ENCODE data around the gene FNIP1.
"Not testable (repeated sequence)": the region's sequence is repeated elsewhere in the genome, so short reads cannot be mapped to it uniquely, and the experiment has no call there.

FNIP1 gene

DNA sequence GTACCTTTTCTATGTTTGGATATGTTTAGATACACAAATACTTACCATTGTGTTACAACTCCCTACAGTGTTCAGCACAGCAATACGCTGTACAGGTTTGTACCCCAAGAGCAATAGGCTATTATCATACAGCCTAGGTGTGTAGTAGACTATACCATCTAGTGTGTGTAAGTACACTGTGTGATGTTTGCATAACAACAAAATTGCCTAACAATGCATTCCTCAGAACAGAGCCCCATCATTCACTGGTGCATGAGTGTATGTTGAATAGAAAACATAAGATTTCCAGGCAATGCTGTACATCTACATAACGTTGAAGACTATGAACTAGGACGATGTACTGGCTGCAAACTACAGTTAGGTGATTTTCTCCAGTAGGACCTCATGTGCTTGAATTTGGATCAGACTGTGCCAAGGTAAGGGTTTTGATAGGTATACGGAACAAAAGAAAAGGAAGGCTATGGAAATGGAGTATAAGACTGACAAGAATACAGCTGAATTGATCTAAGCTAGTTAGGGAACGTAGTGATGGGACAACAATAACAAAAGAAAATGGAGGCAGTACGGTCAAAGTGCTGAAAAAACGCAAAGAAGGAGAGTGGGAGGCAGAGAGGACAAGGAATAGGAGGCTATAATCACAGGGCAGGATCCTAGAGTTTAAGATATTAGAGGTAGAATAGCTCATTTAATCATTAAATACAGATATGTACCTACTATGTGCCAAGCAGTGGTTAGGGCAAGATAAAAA, 46.9 kb downstream of the FNIP1 start:
- no peak for DNase-seq

DNA sequence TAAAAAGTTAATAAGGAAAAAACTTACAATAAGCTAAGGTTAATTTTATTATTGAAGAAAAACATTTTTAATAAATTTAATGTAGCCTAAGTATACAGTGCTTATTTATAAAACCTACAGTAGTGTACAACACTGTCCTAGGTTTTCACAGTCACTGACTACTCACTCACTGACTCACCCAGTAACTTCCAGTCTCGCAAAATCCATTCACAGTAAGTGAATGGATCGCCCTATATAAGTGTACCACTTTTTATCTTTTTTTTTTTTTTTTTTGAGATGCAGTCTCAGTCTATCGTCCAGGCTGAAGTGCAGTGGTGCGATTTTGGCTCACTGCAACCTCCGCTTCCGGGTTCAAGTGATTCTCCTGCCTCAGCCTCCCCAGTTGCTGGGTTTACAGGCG, 47.7 kb downstream of the FNIP1 start:
- peak; percentile 65 for DNase-seq

- peak; percentile 21 for DNase-seq
Measured at GRCh38 chr5:131747180-131748105, 49.4 kb downstream of the FNIP1 start.

DNA sequence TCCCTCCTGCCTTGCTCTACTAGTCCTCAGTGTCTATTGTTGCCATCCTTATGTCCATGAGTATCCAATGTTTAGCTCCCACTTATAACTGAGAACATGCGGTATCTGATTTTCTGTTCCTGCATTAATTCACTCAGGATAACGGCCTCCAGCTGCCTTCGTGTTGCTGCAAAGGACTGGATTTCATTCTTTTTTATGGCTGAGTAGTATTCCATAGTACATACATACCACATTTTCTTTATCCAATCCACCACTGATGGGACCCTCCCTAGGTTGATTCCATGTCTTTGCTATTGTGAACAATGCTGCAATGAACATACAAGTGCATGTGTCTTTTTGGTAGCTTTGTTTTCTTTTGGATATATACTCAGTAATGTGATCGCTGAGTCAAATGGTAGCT, 50.4 kb downstream of the FNIP1 start:
- no peak for DNase-seq

DNA sequence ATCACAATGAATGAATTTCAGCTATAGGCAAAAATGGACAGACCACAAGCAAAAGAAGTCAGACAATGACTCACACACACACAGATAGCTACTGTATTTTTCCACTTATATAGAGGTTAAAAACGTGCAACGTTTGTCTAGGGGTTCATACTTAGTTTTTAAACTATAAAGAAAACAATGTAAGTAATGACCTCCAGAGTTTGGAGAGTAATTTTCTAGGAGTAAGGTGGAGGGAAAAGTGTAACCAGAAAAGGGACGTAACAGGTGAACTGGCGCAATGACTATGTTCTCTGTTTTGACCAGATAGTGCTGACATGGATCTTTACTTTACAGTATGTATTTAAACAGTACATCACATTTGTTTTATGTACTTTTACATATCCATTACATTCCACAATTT, 51.1 kb downstream of the FNIP1 start:
- DNase-seq: no peak

DNA sequence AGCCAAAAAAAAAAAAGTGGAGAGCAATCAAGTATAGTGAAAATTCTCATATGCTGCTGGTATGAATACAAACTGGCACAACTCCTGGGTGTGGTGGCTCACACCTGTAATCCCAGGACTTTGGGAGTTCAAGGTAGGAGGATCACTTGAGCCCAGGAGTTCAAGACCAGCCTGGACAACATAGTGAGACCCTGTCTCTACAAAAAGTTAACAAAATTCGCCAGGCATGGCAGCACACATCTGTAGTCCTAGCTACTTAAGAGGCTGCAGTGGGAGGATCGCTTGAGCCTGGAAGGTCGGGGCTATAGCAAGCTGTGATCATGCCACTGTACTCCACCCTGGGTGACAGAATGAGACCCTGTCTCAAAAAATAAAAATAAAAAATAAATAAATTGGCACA, 51.7 kb downstream of the FNIP1 start:
- no peak for DNase-seq

GRCh38 chr5:131740477-131740876, 56.3 kb downstream of the FNIP1 start:
- no peak for DNase-seq

- no peak for DNase-seq
Measured at GRCh38 chr5:131735393-131735792, 61.4 kb downstream of the FNIP1 start.

GRCh38 chr5:131734939-131735338, 61.9 kb downstream of the FNIP1 start:
- not testable (repeated sequence) for DNase-seq

DNA sequence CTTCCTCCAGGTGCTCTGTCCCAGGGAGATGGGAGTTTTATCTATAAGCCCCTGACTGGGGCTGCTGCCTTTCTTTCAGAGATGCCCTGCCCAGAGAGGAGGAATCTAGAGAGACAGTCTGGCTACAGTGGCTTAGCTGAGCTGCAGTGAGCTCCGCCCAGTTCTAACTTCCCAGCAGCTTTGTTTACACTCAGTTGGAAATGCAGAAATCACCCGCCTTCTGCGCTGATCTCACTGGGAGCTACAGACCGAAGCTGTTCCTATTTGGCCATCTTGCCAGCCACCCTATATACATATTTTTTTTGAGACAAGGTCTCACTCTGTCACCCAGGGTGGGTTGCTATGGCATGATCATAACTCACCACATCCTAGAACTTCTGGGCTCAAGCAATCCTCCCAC, 67.5 kb downstream of the FNIP1 start:
- not testable (repeated sequence) for DNase-seq

DNA sequence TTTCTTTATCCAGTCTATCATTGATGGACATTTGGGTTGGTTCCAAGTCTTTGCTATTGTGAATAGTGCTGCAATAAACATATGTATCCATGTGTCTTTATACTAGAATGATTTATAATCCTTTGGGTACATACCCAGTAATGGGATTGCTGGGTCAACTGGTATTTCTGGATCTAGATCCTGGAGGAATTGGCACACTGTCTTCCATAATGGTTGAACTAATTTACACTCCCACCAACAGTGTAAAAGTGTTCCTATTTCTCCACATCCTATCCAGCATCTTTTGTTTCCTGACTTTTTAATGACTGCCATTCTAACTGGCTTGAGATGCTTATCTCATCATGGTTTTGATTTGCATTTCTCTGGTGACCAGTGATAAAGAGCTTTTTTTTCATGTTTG, 72.7 kb downstream of the FNIP1 start:
- not testable (repeated sequence) for DNase-seq

DNA sequence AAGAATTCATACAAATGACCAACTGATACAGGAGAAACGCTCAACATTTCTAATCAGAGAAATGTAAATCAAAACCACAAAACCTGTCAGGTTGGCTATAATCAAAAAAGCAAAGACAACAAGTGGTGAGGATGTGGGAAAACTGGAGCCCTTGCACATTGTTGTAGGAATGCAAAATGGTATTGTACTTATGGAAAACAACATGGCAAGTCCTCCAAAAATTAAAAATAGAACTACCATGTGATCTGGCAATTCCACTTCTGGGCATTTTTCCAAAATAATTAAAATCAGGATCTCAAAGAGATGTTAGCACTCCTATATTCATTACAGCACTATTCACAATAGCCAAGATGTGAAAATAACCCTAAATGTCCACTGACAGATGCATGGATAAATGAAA, 76.1 kb downstream of the FNIP1 start:
- DNase-seq: no peak

DNA sequence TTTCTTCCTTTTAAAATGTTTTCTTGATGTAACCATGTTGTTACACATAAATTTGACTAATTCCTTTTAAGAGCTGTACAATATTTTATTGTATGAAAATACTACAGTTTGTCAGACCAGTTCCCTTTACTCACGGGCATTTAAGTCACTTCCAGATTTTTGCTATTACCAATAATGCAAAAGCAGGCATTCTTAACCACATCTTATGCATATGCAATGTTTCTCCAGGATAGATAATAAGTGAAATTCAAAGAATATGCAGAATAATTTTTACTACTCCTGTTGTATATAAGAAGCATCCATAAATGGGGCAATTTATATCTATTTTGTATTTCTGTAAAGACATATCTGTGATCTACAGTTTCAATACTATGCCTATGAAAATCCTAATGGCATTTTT, 77.3 kb downstream of the FNIP1 start:
- DNase-seq: no peak

- no peak for DNase-seq
Measured at GRCh38 chr5:131718487-131719014, 78.3 kb downstream of the FNIP1 start.

DNA sequence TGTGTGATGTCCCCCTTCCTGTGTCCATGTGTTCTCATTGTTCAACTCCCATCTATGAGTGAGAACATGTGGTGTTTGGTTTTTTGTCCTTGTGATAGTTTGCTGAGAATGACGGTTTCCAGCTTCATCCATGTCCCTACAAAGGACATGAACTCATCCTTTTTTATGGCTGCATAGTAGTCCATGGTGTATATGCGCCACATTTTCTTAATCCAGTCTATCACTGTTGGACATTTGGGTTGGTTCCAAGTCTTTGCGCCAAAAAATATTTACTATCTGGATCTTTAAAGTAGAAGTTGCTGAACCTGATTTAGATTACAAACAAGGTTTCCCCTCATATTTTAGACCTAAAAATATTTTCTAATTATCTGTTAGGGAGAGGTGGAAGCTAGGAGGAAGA, 79.7 kb downstream of the FNIP1 start:
- DNase-seq: not testable (repeated sequence)

DNA sequence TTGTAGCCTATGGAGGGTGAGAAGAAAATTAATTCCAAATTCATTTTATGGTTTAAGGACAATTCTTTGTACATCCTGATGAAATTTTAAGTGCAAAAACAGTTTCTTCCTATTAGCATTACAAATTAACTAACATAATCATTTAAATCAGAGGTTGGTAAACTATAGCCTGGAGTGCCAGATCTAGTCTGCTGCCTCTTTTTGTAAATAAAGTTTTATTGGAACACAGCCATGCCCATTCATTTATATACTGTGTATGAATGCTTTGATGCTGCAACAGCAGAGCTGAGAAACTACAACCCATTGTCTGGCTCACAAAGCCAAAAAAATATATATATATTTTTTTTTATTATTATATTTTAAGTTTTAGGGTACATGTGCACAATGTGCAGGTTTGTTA, 80.2 kb downstream of the FNIP1 start:
- no peak for DNase-seq

GRCh38 chr5:131710391-131710790, 86.4 kb downstream of the FNIP1 start:
- DNase-seq: no peak

- DNase-seq: no peak
Measured at GRCh38 chr5:131709043-131709442, 87.8 kb downstream of the FNIP1 start.

- no peak for DNase-seq
Measured at GRCh38 chr5:131706281-131706680, 90.5 kb downstream of the FNIP1 start.

GRCh38 chr5:131694926-131695325, 101.9 kb downstream of the FNIP1 start:
- DNase-seq: no peak

GRCh38 chr5:131693894-131694293, 102.9 kb downstream of the FNIP1 start:
- no peak for DNase-seq

DNA sequence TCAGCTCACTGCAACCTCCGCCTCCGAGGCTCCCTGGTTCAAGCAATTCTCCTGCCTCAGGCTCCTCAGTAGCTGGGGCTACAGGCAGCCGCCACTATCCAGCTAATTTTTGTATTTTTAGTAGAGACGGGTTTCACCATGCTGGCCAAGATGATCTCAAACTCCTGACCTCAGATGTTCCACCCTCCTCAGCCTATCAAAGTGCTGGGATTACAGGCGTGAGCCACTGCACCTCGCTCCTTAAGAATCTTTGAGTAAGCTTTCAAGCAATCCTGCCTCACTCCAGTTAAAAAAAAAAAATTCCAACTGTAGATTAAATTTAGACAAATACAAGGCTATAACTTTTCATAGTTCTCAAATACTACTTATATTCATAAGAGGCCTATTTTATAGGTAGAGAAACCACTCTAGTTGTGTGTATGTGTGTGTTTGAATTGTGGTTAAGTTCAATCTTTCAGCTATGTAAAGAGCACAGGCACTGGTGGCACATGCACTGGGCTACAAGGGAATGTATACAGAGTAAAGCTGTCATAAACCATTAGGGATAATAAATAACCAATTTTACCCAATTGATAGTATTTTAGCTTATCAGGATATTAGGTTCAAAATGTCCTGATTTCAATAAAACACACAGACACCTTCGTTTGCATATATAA, 111.2 kb downstream of the FNIP1 start:
- no peak for DNase-seq

DNA sequence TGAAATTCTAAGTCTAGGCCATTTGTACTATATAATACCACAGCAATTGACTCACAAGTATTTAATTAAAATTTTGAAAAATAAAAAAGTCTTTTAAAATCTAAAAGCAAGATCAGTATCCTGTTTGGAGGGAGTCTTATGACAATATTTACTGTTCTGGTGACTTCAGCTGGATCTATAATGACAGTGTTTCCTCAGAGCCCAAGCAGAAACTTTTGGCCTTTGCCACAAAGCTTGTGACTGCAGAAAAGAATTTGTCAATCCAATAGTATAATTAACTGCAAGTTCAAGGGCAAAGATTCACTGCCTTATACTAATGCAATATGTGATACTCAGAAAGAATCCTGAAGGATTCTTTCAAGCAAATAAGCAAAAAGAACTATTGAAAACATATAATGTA, 112.2 kb downstream of the FNIP1 start:
- DNase-seq: no peak
